Mononuclear cell (primary cell): ENCODE results near the gene CLASP1. TPM values are rescaled to one million over a fixed set of nuclear protein-coding genes. Genes with fewer than 3 reads are reported as not detected.
"Not testable (repeated sequence)": the region's sequence is repeated elsewhere in the genome, so short reads cannot be mapped to it uniquely, and the experiment has no call there.

Source experiments
- H3K27me3 ChIP-seq: 2 replicates; pipeline ENCODE4 v1.6.0; 2011; ENCODE audit warnings: low read length, control low read depth; ENCODE audit not compliant: insufficient read depth
- H3K4me1 ChIP-seq: 2 replicates; pipeline ENCODE4 v1.5.1; 2011; ENCODE audit warnings: mild to moderate bottlenecking, low read length, control low read depth; ENCODE audit not compliant: insufficient read depth
- H3K4me3 ChIP-seq: 2 replicates; pipeline ENCODE4 v1.5.1; 2011; ENCODE audit warnings: mild to moderate bottlenecking, low read length, moderate library complexity
- H3K9me3 ChIP-seq: 2 replicates; pipeline ENCODE4 v1.5.1; 2011; ENCODE audit warnings: low read depth, mild to moderate bottlenecking, control low read depth, low read length
- total RNA-seq: library from RNA; depleted of rRNA; stranded (reverse); fragments of >200 nt; gene quantifications from one replicate; pipeline ENCODE4 v1.2.3, GENCODE V29; 2012

The CLASP1 gene
- total RNA-seq, 1 donor, result 74.6 TPM

DNA sequence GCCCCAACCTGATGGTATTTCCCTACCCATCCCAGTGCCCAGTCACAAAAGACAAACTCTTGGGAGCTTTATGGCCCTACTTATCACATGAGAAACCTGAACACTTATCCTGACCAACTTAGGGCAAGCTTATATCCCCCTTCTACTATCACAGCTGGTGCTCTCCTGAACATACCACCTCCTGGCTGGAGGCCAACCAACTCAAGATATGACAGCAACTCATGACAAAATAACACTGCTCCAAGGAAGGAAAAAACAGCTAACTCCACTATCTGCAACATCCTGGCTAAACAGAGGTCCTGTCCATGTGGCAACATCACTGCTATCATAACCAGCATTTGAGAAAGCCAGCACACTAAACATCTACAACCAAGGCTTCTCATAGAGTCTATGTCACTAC, 20.9 kb upstream of the CLASP1 start:
- Histone ChIP-seq H3K27me3 (no peaks in the 10 kb centered on the region), H3K9me3 (peaks cover 12% of the 10 kb centered on the region), H3K4me1 (no peaks in the 10 kb centered on the region), H3K4me3 (no peak overlapping the region)

- H3K4me3 ChIP-seq, result no peak overlapping the region
- peaks cover 9% of the 10 kb centered on the region for H3K9me3 ChIP-seq
- no peaks in the 10 kb centered on the region for H3K27me3 ChIP-seq
- H3K4me1 ChIP-seq, result no peaks in the 10 kb centered on the region
These were observed 18.4 kb upstream of the CLASP1 start for GRCh38 chr2:121667618-121668017.

GRCh38 chr2:121666042-121666441, 16.8 kb upstream of the CLASP1 start:
- Histone ChIP-seq H3K9me3 (no peaks in the 10 kb centered on the region), H3K4me1 (no peaks in the 10 kb centered on the region), H3K27me3 (no peaks in the 10 kb centered on the region), H3K4me3 (no peak overlapping the region)

DNA sequence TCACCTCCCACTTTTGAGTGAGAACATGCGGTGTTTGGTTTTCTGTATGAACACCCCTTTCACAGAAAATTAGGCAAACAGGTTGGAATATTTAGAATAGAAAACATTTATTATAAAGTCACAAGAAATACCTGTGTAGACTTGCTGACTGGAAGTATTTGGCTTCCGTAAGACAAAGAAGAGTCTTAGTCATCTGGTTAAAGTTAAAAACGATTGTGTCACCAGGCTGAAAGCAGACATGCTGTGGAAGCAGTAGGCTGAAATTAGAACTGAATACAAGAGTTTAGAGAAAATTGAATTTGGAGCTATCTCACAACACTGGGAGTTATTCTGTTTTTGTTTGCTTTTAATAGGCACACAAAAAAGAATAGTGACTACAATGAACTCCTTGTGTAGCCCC, 16.2 kb upstream of the CLASP1 start:
- H3K4me1 ChIP-seq, result no peaks in the 10 kb centered on the region
- no peaks in the 10 kb centered on the region for H3K9me3 ChIP-seq
- no peaks in the 10 kb centered on the region for H3K27me3 ChIP-seq

GRCh38 chr2:121664713-121665112, 15.5 kb upstream of the CLASP1 start:
- no peaks in the 10 kb centered on the region for H3K9me3 ChIP-seq
- no peaks in the 10 kb centered on the region for H3K27me3 ChIP-seq
- H3K4me3 ChIP-seq, result no peak overlapping the region
- no peaks in the 10 kb centered on the region for H3K4me1 ChIP-seq

More for the DNA sequence above, 16.2 kb upstream of the CLASP1 start:
- H3K4me3 ChIP-seq, result no peak overlapping the region

DNA sequence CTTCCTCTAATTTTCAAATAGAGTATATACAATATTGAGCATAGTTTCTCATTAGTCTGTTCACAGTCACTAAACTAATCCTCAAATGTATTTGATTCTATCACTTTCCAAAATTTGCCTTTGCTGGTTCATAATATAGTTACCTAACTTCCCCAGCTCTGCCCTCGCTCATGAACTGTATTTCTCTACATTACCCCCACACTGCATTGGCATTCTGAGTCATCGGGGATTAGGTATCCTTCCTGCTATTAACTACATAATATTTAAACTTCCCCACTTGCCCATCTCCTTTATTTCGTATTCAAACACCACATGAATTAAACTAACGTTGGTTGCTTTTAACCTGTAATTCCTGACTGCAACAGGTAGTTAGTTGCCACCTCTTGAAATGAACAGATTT, 14.8 kb upstream of the CLASP1 start:
- Histone ChIP-seq H3K27me3 (no peaks in the 10 kb centered on the region), H3K4me3 (no peak overlapping the region), H3K9me3 (no peaks in the 10 kb centered on the region), H3K4me1 (no peaks in the 10 kb centered on the region)

GRCh38 chr2:121663434-121663833, 14.2 kb upstream of the CLASP1 start:
- Histone ChIP-seq H3K4me1 (no peaks in the 10 kb centered on the region), H3K4me3 (no peak overlapping the region), H3K27me3 (no peaks in the 10 kb centered on the region), H3K9me3 (no peaks in the 10 kb centered on the region)

DNA sequence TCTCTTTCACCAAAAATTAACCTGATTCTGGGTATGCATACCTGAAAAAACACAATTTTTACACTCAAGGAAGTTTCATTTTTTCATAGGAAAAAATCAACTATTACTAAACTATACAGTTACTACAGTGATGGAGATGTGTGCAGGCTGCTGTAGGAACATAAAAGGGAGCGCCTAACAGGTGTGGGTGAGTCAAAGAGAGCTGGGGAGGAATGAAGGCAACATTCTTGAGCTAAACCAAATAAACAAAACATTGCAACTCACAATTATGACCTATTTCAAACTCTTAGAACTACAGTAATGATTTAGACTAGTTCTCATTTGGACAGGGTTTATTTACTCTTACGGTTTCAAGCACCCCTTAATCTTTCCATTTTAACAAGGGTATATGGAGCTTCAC, 13.4 kb upstream of the CLASP1 start:
- Histone ChIP-seq H3K4me1 (no peaks in the 10 kb centered on the region), H3K9me3 (no peaks in the 10 kb centered on the region), H3K27me3 (no peaks in the 10 kb centered on the region), H3K4me3 (no peak overlapping the region)

DNA sequence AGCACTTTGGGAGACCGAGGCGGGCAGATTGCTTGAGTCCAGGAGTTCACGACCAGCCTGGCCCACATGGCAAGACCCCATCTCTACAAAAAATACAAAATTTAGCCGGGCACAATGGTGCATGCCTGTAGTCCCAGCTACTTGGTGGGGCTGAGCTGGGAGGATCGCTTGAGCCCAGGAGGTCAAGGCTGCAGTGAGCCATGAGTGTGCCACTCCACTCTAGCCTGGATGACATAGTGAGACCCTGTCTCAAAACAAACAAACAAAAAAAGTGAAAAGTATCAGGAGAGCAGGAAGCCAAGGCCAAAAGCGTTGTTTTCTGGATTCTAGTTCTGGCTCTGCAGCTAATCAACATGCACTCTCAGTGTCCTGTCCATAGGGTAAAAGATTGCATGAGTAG, 10.7 kb upstream of the CLASP1 start:
- H3K9me3 ChIP-seq, result no peaks in the 10 kb centered on the region

DNA sequence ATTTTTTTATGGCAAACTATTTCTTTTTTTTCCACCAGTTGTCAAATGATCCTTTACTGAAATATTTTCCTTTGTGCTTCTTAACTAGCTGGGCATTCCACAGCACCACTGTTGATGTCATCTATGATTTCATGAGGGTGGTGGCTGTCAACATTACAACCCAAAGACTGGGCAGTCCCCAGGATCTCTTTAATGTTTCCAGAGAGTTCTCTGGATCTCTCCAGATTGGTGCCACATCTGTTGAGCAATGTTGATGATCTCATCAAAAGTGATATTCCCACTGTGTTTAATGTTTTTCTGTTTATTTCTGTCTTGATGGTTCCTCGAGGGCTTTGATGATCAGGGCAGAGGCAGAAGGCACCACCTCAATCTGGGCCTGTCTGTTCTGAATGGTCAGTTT, 9.1 kb upstream of the CLASP1 start:
- H3K4me3 ChIP-seq, H3K4me1 ChIP-seq, H3K27me3 ChIP-seq, H3K9me3 ChIP-seq: not testable (repeated sequence)

More for the DNA sequence above, 10.7 kb upstream of the CLASP1 start:
- Histone ChIP-seq H3K4me3 (no peak overlapping the region), H3K27me3 (no peaks in the 10 kb centered on the region), H3K4me1 (no peaks in the 10 kb centered on the region)

GRCh38 chr2:121653035-121653434, 3.8 kb upstream of the CLASP1 start:
- H3K4me3 ChIP-seq, result no peak overlapping the region
- H3K9me3 ChIP-seq, result no peaks in the 10 kb centered on the region
- H3K27me3 ChIP-seq, result no peaks in the 10 kb centered on the region

GRCh38 chr2:121650315-121650930, 1.2 kb upstream of the CLASP1 start:
- Histone ChIP-seq H3K4me3 (peak overlapping the region; percentile 85), H3K4me1 (peaks cover 46% of the 10 kb centered on the region), H3K9me3 (no peaks in the 10 kb centered on the region), H3K27me3 (no peaks in the 10 kb centered on the region)

More at GRCh38 chr2:121653035-121653434, 3.8 kb upstream of the CLASP1 start:
- peaks cover 24% of the 10 kb centered on the region for H3K4me1 ChIP-seq

- H3K27me3 ChIP-seq, result no peaks in the 10 kb centered on the region
- peak overlapping the region; percentile 85 for H3K4me3 ChIP-seq
- peaks cover 47% of the 10 kb centered on the region for H3K4me1 ChIP-seq
These were observed 493 bp upstream of the CLASP1 start for GRCh38 chr2:121649596-121650314.

GRCh38 chr2:121648206-121649148, 785 bp downstream of the CLASP1 start:
- H3K4me1 ChIP-seq, result peaks cover 48% of the 10 kb centered on the region
- no peaks in the 10 kb centered on the region for H3K9me3 ChIP-seq
- no peaks in the 10 kb centered on the region for H3K27me3 ChIP-seq
- H3K4me3 ChIP-seq, result peak overlapping the region; percentile 85

More at GRCh38 chr2:121649596-121650314, 493 bp upstream of the CLASP1 start:
- no peaks in the 10 kb centered on the region for H3K9me3 ChIP-seq

DNA sequence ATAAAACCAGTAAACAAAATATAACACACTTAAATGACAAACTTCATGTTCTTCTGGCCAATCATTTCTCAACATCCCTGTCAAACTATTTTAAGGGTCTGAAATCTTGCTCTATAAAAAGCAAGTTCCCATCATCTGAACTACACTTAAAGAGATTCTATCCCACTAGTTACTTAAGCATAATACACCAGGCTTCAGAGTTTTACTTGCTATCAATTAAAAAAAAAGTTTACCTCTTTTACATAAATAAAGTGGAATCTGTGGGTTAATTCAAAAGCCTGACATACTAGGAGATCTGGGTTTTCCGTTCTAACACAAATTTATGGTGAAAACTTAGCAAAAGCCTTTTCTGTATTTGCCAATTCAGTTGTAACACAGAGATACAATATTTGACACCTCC, 1.9 kb downstream of the CLASP1 start:
- Histone ChIP-seq H3K4me3 (no peak overlapping the region), H3K9me3 (no peaks in the 10 kb centered on the region), H3K27me3 (no peaks in the 10 kb centered on the region), H3K4me1 (peaks cover 54% of the 10 kb centered on the region)
